ENCODE data around the gene MVB12B. TPM values are rescaled to one million over a fixed set of nuclear protein-coding genes. Genes with fewer than 3 reads are reported as not detected.

The MVB12B gene
- total RNA-seq, 1 donor from 2014 or later: 16.5 TPM

- TF ChIP-seq POLR2AphosphoS5 (IDR thresholded peaks at IDR 0.05; ENCODE audit: insufficient read depth in 1 of 2, low read depth in 1 of 2): no peak
- TF ChIP-seq POLR2A (IDR thresholded peaks at IDR 0.05): no peak
- TF ChIP-seq, protein P1, sequence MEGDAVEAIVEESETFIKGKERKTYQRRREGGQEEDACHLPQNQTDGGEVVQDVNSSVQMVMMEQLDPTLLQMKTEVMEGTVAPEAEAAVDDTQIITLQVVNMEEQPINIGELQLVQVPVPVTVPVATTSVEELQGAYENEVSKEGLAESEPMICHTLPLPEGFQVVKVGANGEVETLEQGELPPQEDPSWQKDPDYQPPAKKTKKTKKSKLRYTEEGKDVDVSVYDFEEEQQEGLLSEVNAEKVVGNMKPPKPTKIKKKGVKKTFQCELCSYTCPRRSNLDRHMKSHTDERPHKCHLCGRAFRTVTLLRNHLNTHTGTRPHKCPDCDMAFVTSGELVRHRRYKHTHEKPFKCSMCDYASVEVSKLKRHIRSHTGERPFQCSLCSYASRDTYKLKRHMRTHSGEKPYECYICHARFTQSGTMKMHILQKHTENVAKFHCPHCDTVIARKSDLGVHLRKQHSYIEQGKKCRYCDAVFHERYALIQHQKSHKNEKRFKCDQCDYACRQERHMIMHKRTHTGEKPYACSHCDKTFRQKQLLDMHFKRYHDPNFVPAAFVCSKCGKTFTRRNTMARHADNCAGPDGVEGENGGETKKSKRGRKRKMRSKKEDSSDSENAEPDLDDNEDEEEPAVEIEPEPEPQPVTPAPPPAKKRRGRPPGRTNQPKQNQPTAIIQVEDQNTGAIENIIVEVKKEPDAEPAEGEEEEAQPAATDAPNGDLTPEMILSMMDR (IDR thresholded peaks at IDR 0.05): no peak
- no peak for DNase-seq (ENCODE audit: extremely low spot score in 2 of 2)
- Histone ChIP-seq H3K36me3 (no peaks in the 10 kb centered on the region), H3K4me1 (peaks cover 34% of the 10 kb centered on the region), H3K4me3 (no peak overlapping the region), H3K27me3 (no peaks in the 10 kb centered on the region), H3K27ac (peak overlapping the region; percentile 71), H3K9me3 (no peaks in the 10 kb centered on the region)
- intact Hi-C loops (cut with DNase I): no loop called here
These were observed 188.6 kb downstream of the MVB12B start for GRCh38 chr9:126515001-126515872.

DNA sequence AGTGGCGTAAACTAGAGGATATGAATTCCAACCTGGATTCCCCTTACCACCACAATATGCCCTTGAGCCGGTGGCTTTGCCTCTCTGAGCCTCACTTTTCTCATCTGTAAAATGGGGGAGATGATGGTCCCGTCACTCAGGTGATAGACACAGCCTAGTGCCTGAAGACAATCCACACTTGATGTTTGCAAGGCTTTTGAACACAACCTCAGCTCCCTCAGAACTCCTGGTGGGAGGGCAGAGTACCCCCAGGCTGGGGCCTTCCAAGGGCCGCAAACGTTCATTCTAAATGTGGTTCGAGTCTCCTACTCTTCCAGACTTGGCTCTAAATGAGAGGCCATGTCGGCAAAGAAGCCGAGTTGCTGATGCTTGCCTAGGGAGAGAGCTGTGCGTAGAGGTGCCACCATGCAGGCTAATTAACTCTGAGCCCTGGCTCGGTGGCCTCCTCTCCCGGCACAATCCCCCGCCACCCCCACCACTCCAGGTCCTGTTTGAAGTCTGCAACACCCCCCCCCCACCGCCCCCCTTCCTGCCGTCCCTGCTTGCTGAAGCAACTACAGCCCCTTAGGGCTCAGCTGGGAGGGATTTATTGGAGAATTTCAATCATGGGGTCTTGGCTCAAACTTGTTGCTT is 189.4 kb downstream of the MVB12B start:
- Histone ChIP-seq H3K27me3 (no peaks in the 10 kb centered on the region), H3K4me1 (peaks cover 34% of the 10 kb centered on the region), H3K36me3 (no peaks in the 10 kb centered on the region), H3K27ac (peak overlapping the region; percentile 71), H3K4me3 (no peak overlapping the region), H3K9me3 (no peaks in the 10 kb centered on the region)
- TF ChIP-seq, protein P1 (IDR thresholded peaks at IDR 0.05): no peak
- TF ChIP-seq POLR2AphosphoS5 (IDR thresholded peaks at IDR 0.05; ENCODE audit: insufficient read depth in 1 of 2, low read depth in 1 of 2) (no peak), POLR2A (IDR thresholded peaks at IDR 0.05) (no peak)
- intact Hi-C loops (cut with DNase I): no loop called here
- no peak for DNase-seq (ENCODE audit: extremely low spot score in 2 of 2)

GRCh38 chr9:126516561-126516935 is 189.9 kb downstream of the MVB12B start:
- Histone ChIP-seq H3K4me1 (peaks cover 34% of the 10 kb centered on the region), H3K27ac (peak overlapping the region; percentile 71), H3K4me3 (peak overlapping the region; percentile 33 to 37), H3K27me3 (no peaks in the 10 kb centered on the region), H3K9me3 (no peaks in the 10 kb centered on the region), H3K36me3 (no peaks in the 10 kb centered on the region)
- TF ChIP-seq POLR2A (IDR thresholded peaks at IDR 0.05): no peak
- TF ChIP-seq POLR2AphosphoS5 (IDR thresholded peaks at IDR 0.05; ENCODE audit: insufficient read depth in 1 of 2, low read depth in 1 of 2): no peak
- TF ChIP-seq, protein P1 (IDR thresholded peaks at IDR 0.05): no peak
- DNase-seq (ENCODE audit: extremely low spot score in 2 of 2): no peak
- intact Hi-C loops (cut with DNase I): no loop called here

DNA sequence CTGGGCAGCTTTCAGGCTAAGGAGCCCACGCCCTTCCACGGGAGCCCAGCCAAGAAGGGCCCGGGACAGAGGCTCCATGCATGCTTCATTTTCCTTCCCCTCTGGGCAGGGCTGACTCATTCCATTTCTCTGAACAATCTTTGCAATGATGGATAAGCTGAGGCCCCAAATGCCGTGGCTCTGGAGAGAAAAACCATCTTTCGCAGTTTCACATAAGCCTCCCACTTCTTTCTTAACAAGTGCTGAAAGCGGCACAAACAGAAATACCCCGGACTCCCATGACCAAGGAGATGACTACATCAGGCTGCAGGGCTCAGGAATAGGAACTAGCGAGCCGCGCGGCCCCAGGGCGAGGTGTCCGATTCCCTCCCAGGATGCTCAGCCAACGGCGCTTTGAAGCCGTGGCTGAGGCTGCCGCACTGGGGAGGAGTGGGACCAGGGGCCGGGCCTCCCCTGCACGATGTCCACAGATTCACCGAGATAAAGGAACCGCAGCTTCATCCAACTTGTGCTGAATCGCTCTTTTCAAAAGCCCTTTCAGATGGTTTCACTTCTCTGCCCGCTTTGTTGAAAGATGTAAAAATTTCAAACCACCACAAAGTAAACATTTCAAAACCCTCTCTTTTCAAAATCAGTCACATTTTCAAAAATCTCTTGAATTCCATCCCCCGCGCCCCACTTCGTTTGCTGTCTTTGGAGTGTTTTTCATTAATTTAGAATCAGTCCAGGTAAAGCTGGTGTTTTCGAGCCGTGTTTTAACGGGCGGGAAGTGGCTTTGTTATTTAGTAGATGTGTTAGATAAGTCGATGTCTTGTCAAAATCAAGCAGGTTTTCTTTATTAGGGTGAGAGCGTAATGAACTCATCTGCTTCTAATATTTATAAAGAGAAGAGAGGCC is 190.6 kb downstream of the MVB12B start:
- H3K27me3 ChIP-seq: no peaks in the 10 kb centered on the region
- no peak for DNase-seq (ENCODE audit: extremely low spot score in 2 of 2)
- H3K4me1 ChIP-seq: peaks cover 34% of the 10 kb centered on the region
- H3K4me3 ChIP-seq: peak overlapping the region; percentile 33 to 37
- TF ChIP-seq POLR2AphosphoS5 (IDR thresholded peaks at IDR 0.05; ENCODE audit: insufficient read depth in 1 of 2, low read depth in 1 of 2): peak in 1 of 2 donors; percentile 74
- TF ChIP-seq, protein P1 (IDR thresholded peaks at IDR 0.05): no peak
- no peak for TF ChIP-seq POLR2A (IDR thresholded peaks at IDR 0.05)
- H3K36me3 ChIP-seq: no peaks in the 10 kb centered on the region
- peak overlapping the region; percentile 71 for H3K27ac ChIP-seq
- intact Hi-C loops (cut with DNase I): no loop called here
- no peaks in the 10 kb centered on the region for H3K9me3 ChIP-seq

All from vagina (tissue), 2 donors.